NT2/D1 (cell line): ENCODE measurements around the gene GPR39.

ENCODE experiments used
- SUZ12 ChIP-seq: IDR thresholded peaks from 2 replicates; pipeline ENCODE4 v1.6.1; 2011; ENCODE audit not compliant: insufficient read length, insufficient read depth; ENCODE audit errors: extremely low read depth
- YY1 ChIP-seq: IDR thresholded peaks from 2 replicates; pipeline ENCODE4 v1.6.1; 2011; ENCODE audit not compliant: insufficient read length, insufficient read depth

GRCh38 chr2:132664096-132664495, 247.5 kb downstream of the GPR39 start:
- TF ChIP-seq YY1 (no peak), SUZ12 (no peak)
